Skeletal muscle satellite cell (primary cell): Measurements from ENCODE around the gene TSPAN10. TPM values are rescaled to one million over a fixed set of nuclear protein-coding genes. Genes with fewer than 3 reads are reported as not detected.
A peak's percentile ranks its signal among the peaks of the same experiment; 100 is the strongest.

Source experiments
- H3K27me3 ChIP-seq: 2 replicates; pipeline ENCODE4 v1.7.0; 2013; ENCODE audit warnings: low read length; ENCODE audit not compliant: control insufficient read depth, insufficient read depth
- H3K36me3 ChIP-seq: 2 replicates; pipeline ENCODE4 v1.7.0; 2013; ENCODE audit warnings: mild to moderate bottlenecking, control low read depth, low read length; ENCODE audit not compliant: insufficient read depth
- H3K4me1 ChIP-seq: 2 replicates; pipeline ENCODE4 v1.7.0; 2013; ENCODE audit warnings: low read length; ENCODE audit not compliant: control insufficient read depth, insufficient read depth
- H3K4me2 ChIP-seq: 2 replicates; pipeline ENCODE4 v1.7.0; 2013; ENCODE audit warnings: mild to moderate bottlenecking, low read length
- H3K4me3 ChIP-seq: 2 replicates; pipeline ENCODE4 v1.7.0; 2013; ENCODE audit warnings: low read length
- H3K9ac ChIP-seq: 2 replicates; pipeline ENCODE4 v1.7.0; 2013; ENCODE audit warnings: mild to moderate bottlenecking, low read depth, low read length, moderate library complexity
- H3K9me3 ChIP-seq: replicated peaks from 2 replicates; pipeline ENCODE4 v1.7.0; 2013; ENCODE audit warnings: mild to moderate bottlenecking, control low read depth, low read length
- total RNA-seq: library from RNA; depleted of rRNA; stranded (reverse); fragments of >200 nt; gene quantifications from 2 replicates; pipeline ENCODE4 v1.2.3, GENCODE V29; 2012; rRNA removed

TSPAN10 gene
- total RNA-seq: 2.0 TPM in 2 replicates

DNA sequence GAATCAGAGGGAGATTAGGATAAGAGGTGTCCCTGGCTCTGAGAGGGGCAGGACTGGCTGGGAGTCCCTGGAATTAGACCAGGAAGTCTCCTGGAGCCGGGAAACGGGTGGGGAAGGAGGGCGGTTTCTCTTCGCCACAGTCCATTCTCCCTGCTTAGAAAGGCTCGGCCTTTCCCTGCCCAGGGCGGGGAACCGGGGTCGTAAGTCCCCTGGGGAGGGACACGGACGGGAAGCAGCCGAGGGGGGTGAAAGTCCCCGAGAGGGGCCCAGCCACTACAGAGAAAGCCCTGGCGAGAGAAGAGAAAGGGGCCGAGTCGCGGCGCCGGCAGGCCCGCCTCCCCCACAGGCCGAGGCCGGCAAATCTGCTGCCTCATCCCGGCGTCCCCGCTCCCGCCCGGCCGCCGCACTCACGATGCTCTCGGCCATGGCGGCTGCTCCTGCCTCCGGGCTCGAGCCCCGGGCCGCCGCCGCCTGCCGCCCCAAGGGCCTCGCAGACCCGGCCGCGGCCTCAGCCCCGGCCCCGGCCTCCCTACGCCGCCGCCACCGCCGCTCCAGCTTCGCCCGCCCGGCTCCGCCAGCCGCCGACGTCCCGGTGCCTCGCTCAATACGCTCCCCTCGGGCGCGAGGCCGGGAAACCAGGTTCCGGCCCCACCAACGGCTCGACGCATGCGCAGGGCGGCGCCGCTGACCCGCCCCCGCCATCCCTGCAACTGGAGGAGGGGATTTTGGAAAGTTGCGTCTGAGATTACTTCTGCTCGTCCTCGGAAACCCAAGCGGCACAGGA lies at the start of gene TSPAN10, which contains the start of gene NPLOC4:
TSS of gene TSPAN10 (plus strand) at position 692 of the 784 bp plus-strand sequence. CDS start 5,217 bp downstream, outside the sequence.
TSS of gene NPLOC4 (minus strand) at position 608 of the 784 bp plus-strand sequence. CDS start at position 426, 182 bp downstream.
- peaks cover 4% of the 10 kb centered on the region for H3K36me3 ChIP-seq
- H3K4me3 ChIP-seq: peak within 1 kb of the TSS; percentile 95
- H3K4me1 ChIP-seq: peaks cover 10% of the 10 kb centered on the region
- peak within 1 kb of the TSS; percentile 96 for H3K9ac ChIP-seq
- H3K4me2 ChIP-seq: peak within 1 kb of the TSS; percentile 90
- H3K27me3 ChIP-seq: no peaks in the 10 kb centered on the region
- no peaks in the 10 kb centered on the region for H3K9me3 ChIP-seq

DNA sequence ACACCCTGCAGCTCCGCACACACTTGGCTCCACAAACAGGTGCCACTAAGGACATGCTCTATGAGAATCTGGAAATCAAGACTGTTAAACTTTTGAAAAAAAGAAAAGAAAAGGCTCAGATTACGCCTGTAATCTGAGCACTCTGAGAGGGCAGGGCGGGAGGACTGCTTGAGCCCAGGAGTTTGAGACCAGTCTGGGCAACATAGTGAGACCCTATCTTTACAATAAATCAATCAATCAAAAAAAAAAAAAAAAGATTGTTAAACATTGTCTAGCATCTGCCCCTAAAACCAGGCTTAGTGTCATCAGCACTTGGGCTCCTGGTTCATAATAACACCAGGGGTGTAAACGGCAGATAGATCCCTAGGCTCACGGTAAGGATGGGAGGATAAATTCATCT lies 47.4 kb upstream of the TSPAN10 start:
- H3K36me3 ChIP-seq: peaks cover 78% of the 10 kb centered on the region
- no peak overlapping the region for H3K4me2 ChIP-seq
- no peaks in the 10 kb centered on the region for H3K27me3 ChIP-seq
- H3K9ac ChIP-seq: no peak overlapping the region
- H3K9me3 ChIP-seq: no peaks in the 10 kb centered on the region
- H3K4me1 ChIP-seq: peaks cover under 1% of the 10 kb centered on the region
- no peak overlapping the region for H3K4me3 ChIP-seq

DNA sequence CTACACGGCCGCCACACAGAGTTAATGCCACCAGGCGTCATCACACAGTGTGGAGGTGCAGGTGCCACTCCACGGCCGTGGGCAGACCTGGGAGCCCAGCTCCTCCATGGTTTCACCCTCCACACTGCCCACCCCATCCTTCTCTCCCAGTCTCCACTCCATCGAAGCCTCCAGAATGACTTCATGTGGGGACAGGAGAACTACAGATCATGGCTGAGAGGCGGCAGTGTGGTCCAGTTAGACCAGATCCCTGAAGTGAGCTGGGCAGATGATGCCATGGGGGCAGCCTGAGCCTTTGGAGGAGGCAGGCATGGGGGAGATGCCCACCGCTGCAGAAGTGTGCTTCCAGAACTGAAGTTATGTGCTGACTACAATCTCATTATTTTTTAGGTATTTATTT lies 46.9 kb upstream of the TSPAN10 start:
- H3K9me3 ChIP-seq: no peaks in the 10 kb centered on the region
- no peaks in the 10 kb centered on the region for H3K27me3 ChIP-seq
- H3K4me1 ChIP-seq: peaks cover 4% of the 10 kb centered on the region
- peaks cover 79% of the 10 kb centered on the region for H3K36me3 ChIP-seq
- no peak overlapping the region for H3K4me2 ChIP-seq
- H3K4me3 ChIP-seq: no peak overlapping the region
- no peak overlapping the region for H3K9ac ChIP-seq

DNA sequence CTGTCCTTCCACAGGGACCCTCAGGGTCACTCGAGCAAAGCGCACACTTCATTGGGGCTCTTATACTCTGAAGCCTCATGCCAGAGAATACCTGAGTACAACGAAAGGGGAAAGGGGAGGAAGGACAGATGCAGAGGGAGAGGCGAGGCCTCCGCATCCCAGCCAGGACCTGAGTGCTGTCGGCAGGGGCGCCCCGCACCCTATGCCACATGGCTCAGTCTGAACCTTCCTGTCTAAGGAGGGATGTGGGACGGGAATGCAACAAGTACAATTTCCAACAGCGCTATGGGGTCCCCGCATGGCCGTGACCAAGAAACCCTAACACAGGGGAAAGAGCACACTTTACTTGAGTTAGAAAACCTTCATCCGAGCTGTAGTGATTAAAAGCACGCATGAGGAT lies 45.0 kb upstream of the TSPAN10 start:
- H3K9ac ChIP-seq: no peak overlapping the region
- H3K27me3 ChIP-seq: no peaks in the 10 kb centered on the region
- peaks cover 14% of the 10 kb centered on the region for H3K4me1 ChIP-seq
- no peak overlapping the region for H3K4me3 ChIP-seq
- peaks cover 76% of the 10 kb centered on the region for H3K36me3 ChIP-seq
- no peaks in the 10 kb centered on the region for H3K9me3 ChIP-seq
- H3K4me2 ChIP-seq: no peak overlapping the region

DNA sequence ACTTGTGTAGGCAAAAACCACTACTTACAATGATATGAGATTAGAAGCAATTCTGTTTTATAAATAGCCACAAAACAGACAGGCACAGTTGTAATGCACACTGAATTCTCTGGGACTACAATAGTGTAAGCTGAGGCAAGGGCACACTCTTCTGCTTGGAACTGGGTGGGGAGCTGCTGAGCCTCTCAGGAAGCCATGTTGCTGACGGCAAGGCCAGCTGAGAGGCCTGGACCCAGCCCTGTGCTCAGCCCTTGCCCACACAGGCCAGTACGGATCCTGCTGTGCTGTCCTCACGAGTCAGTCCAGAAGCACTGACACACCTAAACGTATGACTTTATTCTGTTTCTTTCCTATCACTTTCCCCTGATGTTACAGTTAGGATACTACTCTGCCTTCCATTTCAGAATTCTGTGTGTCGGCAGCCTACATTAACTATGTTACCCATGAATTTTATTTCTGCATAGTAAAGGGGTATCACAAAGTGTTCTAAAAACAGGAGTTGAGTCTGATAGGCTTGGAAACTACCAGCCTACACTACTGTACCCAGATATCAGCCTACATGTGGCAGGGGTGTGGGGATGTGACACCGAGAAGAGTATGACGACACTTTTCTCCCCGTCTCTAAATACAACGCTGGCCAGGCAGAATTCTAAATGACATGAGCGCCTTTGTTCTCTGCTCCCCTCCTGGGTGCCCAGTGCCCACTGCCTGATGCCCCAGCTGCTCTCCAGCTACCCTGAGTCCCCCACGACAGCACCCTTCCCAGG lies 43.7 kb upstream of the TSPAN10 start:
- Histone ChIP-seq H3K27me3 (no peaks in the 10 kb centered on the region), H3K9me3 (no peaks in the 10 kb centered on the region), H3K4me1 (peaks cover 14% of the 10 kb centered on the region), H3K4me2 (no peak overlapping the region), H3K9ac (no peak overlapping the region), H3K4me3 (no peak overlapping the region), H3K36me3 (peaks cover 76% of the 10 kb centered on the region)

DNA sequence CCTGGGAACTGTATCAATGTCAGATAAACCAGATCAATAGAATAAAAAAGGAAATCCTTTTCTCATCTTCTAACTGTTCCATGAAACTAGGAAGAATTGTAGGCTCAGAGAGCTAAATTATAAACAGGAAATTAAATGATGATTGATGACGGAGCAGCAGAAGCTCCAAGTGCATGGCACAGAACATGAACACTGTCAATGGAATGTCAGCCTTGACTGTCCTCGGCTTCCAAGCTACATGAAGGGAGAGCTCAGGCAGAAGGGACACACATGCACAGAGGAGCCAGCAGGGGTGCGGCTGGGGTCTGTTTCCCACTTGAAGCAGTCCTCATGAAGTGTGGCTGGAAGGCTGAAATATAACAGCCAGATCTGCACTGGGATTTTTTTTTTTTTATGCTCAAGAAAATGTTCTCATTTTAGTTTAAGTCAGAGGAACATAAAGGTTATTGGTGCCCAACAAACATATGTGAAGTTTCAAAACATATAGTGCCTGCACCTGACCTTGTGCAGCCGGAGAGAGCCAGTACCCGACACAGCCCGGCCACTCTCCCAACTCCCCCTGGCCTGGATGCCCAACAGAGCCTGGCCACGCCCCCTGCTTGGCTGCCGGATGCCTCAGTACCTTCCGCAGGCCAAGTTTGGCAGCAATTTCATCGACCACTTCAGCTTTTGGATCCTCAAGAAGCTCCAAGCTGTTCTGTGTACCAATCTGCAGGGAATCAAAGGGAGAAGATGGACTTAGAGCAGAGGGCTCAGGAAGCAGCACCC lies 37.1 kb upstream of the TSPAN10 start:
- no peak overlapping the region for H3K4me3 ChIP-seq
- H3K4me2 ChIP-seq: peak overlapping the region; percentile 36
- H3K4me1 ChIP-seq: peaks cover 30% of the 10 kb centered on the region
- H3K9ac ChIP-seq: peak overlapping the region; percentile 59
- no peaks in the 10 kb centered on the region for H3K27me3 ChIP-seq
- no peaks in the 10 kb centered on the region for H3K9me3 ChIP-seq
- peaks cover 67% of the 10 kb centered on the region for H3K36me3 ChIP-seq

DNA sequence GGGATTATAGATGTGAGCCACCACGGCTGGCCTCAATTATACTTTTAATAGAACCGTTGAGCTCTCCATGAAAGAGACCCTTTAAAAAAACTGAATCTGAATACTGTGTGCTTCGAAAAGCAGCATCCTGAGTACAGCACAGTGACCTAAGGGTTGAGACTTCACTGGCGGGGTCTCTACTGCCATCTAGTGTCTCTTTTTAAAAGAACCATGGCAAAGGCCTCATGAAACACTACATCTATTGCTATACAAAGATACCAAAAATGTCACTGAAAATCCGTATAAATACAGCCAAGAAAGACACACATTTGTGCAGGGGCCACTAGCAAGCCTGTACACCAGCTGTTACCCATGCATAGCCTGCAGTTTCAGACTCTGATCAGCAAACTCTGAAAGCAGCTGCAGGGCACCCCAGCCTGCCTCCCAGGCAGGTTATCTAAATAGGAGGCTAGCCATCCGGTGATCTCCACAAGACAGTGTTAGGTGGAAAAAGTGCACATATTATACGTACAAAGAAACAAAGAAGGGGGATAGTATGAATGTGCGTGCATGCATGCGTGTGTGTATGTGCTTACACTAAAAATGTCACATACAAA lies 35.4 kb upstream of the TSPAN10 start:
- H3K4me1 ChIP-seq: peaks cover 20% of the 10 kb centered on the region
- no peak overlapping the region for H3K4me3 ChIP-seq
- H3K27me3 ChIP-seq: no peaks in the 10 kb centered on the region
- no peak overlapping the region for H3K9ac ChIP-seq
- H3K36me3 ChIP-seq: peaks cover 63% of the 10 kb centered on the region
- H3K4me2 ChIP-seq: no peak overlapping the region
- H3K9me3 ChIP-seq: no peaks in the 10 kb centered on the region

DNA sequence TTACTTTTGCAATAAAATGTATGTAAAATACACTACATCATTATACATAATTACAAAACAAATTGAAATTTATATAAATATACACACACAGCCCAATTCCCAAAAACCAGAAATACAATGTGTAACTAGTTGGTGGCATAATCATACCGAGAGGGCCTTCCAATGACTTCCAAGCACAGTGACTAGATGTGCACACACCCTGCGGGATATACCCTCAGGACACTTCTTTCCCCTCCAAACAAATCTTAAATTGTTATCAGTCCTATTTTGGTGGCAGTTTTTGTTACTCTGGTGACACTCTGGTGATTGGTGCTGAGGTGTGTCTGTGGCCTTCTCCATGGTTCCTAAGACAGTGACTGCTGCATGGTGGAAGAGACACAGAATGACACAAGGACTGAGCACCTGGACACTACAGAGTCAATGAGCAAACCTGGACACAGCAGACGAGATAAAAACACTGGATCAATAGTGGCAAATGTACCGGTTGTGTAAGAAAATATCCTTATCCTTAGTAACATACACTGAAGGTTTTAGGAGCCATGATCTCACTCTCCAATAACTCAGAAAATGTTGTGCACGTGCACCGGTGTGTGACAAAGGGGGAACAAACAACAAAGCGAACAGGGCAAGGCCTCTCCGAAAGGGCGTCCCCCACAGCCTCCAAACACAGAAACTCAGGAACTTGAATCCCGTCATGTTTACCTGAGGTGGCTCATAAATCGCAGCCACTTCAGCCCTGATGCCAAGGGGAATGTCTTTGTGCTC lies 33.0 kb upstream of the TSPAN10 start:
- peaks cover 67% of the 10 kb centered on the region for H3K36me3 ChIP-seq
- H3K4me3 ChIP-seq: no peak overlapping the region
- H3K4me2 ChIP-seq: no peak overlapping the region
- peaks cover 27% of the 10 kb centered on the region for H3K4me1 ChIP-seq
- no peaks in the 10 kb centered on the region for H3K27me3 ChIP-seq
- H3K9ac ChIP-seq: no peak overlapping the region
- H3K9me3 ChIP-seq: no peaks in the 10 kb centered on the region

DNA sequence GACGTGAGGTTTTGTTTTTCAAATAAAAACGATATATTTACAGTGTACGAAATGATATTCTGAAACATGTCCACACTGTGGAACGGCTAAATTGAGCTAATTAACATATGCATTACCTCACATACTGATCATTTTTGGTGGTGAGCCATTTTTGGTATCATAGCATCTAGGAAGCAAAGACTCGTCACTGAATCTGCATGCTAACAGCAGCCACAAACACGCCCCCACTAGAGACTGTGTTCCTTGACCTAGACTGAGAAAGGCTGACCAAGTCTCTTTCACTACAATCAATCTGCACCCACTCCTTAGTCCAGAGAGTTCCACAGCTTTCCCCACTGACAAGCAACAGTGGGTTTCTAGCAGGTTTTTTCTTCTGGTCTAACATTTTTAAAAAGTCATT lies 29.6 kb upstream of the TSPAN10 start:
- Histone ChIP-seq H3K36me3 (peaks cover 65% of the 10 kb centered on the region), H3K4me1 (peaks cover 7% of the 10 kb centered on the region), H3K4me2 (no peak overlapping the region), H3K27me3 (no peaks in the 10 kb centered on the region), H3K4me3 (no peak overlapping the region), H3K9ac (no peak overlapping the region), H3K9me3 (no peaks in the 10 kb centered on the region)

DNA sequence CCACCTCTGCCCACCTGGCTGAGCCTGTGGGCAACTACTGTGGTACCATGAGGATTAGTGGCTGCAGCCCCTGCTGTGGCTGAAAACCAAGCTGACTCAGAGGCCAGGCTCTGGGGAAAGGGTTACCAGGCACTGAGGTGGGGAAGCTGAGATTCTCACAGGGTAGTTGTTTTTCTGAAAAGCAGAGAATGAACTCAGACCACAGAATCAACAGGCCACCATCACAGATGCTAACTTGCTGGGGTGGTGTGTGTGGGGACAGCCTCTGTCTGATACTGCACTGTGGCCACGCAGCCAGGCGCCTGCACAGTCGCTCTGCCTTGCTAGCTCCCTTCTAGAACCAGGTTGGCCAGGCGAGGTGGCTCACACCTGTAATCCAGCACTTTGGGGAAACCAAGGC lies 28.9 kb upstream of the TSPAN10 start:
- Histone ChIP-seq H3K4me1 (peaks cover 7% of the 10 kb centered on the region), H3K9ac (no peak overlapping the region), H3K36me3 (peaks cover 72% of the 10 kb centered on the region)

More for the DNA sequence above, 28.9 kb upstream of the TSPAN10 start:
- no peaks in the 10 kb centered on the region for H3K9me3 ChIP-seq
- H3K27me3 ChIP-seq: no peaks in the 10 kb centered on the region
- H3K4me3 ChIP-seq: no peak overlapping the region
- H3K4me2 ChIP-seq: no peak overlapping the region
